HCT116 (cell line): Measurements from ENCODE around the gene IFNL1. TPM values are rescaled to one million over a fixed set of nuclear protein-coding genes. Genes with fewer than 3 reads are reported as not detected.

Source experiments
- ATAC-seq: fragments of 200-7000 bp; cut with Tn5 transposase; 2 replicates; pipeline ENCODE4 v1.9.1; 2020; ENCODE audit warnings: mild to moderate bottlenecking, moderate library complexity
- BruUV-seq: library from RNA; stranded (reverse); fragments of 400-500 nt; replicated peaks from 2 replicates; lab custom pipeline; 2021; lab: Mats Ljungman, UMichigan
- CTCF ChIA-PET: fragments of 300-600 bp; sonication (Branson Sonifier 250); formaldehyde crosslinking; loops from one replicate; lab custom pipeline; 2021; ENCODE audit warnings: antibody characterized with exemption; lab: Charles Lee
- POLR2A ChIA-PET: fragments of 300-600, 350-600 bp; sonication (Branson Sonifier 250); formaldehyde crosslinking; loops from one replicate; lab custom pipeline; 2021; ENCODE audit warnings: antibody characterized with exemption; lab: Charles Lee
- RAD21 ChIA-PET, 2 experiments: fragments of 300-600 bp; sonication (Branson Sonifier 250); formaldehyde crosslinking; loops; one replicate each; lab custom pipeline; 2023; ENCODE audit warnings: low total read pairs in 2 of 2; ENCODE audit not compliant: uncharacterized antibody in 2 of 2, unreplicated experiment in 2 of 2, low non-redundant PET in 1 of 2; lab: Charles Lee
- DNase-seq: peaks from one replicate; pipeline ENCODE4 v3.0.0-alpha.2; 2010; ENCODE audit warnings: low read depth, low spot score
- H2AFZ ChIP-seq: fragments of 200-600 bp; shearing (Covaris generic), sonication (generic); 2 replicates; pipeline ENCODE4 v1.6.1; 2017; ENCODE audit warnings: low read depth, mixed run types, mixed read lengths, antibody characterized with exemption, low read length; ENCODE audit not compliant: poor library complexity, severe bottlenecking
- H3K27ac ChIP-seq: 2 replicates; pipeline ENCODE4 v1.5.1; 2012; ENCODE audit warnings: low read depth, low read length
- H3K27me3 ChIP-seq: fragments of 200-600 bp; sonication (generic); 2 replicates; pipeline ENCODE4 v1.6.1; 2016; ENCODE audit warnings: mixed run types, low read length, mixed read lengths; ENCODE audit not compliant: insufficient read depth
- H3K36me3 ChIP-seq, 2 experiments: fragments of 200-500 bp in 1 of 2; fragments of 200-600 bp in 1 of 2; sonication (Bioruptor generic) in 1 of 2; sonication (generic) in 1 of 2; 2 replicates each; pipeline versions ENCODE4 v1.5.1 to v1.6.1; 2014 to 2016; ENCODE audit warnings: low read length in 2 of 2, inconsistent platforms in 1 of 2, mixed read lengths in 1 of 2, mixed run types in 1 of 2; ENCODE audit not compliant: insufficient read depth in 2 of 2, control insufficient read depth in 1 of 2
- H3K4me1 ChIP-seq, 2 experiments: fragments of 200-600 bp in 1 of 2; sonication (generic) in 1 of 2; 2 replicates each; pipeline versions ENCODE4 v1.5.1 to v1.6.1; 2012 to 2017; ENCODE audit warnings: low read length in 2 of 2, inconsistent platforms in 1 of 2, mild to moderate bottlenecking in 1 of 2, mixed read lengths in 1 of 2, mixed run types in 1 of 2, moderate library complexity in 1 of 2; ENCODE audit not compliant: insufficient read depth in 2 of 2, control insufficient read depth in 1 of 2
- H3K4me2 ChIP-seq: fragments of 200-600 bp; sonication (generic); 2 replicates; pipeline ENCODE4 v1.6.1; 2017; ENCODE audit warnings: mixed run types, low read length, mixed read lengths
- H3K4me3 ChIP-seq, 2 experiments: fragments of 200-600 bp in 1 of 2; sonication (generic) in 1 of 2; replicated peaks in 1 of 2; 2 replicates each; pipeline ENCODE4 v1.5.1; 2011 to 2016; ENCODE audit warnings: low read length in 2 of 2, control low read depth in 1 of 2, low read depth in 1 of 2, mild to moderate bottlenecking in 1 of 2, mixed read lengths in 1 of 2, mixed run types in 1 of 2
- H3K79me2 ChIP-seq: fragments of 200-600 bp; sonication (generic); 2 replicates; pipeline ENCODE4 v1.6.1; 2017; ENCODE audit warnings: mild to moderate bottlenecking, mixed run types, low read length, moderate library complexity, mixed read lengths; ENCODE audit not compliant: insufficient read depth
- H3K9ac ChIP-seq: fragments of 200-600 bp; sonication (generic); 2 replicates; pipeline ENCODE4 v1.6.1; 2016; ENCODE audit warnings: low read length, mixed read lengths
- H3K9me2 ChIP-seq: fragments of 200-600 bp; sonication (generic), shearing (Covaris generic); 2 replicates; pipeline ENCODE4 v1.6.1; 2017; ENCODE audit warnings: mixed run types, mild to moderate bottlenecking, moderate library complexity; ENCODE audit not compliant: insufficient read depth
- H3K9me3 ChIP-seq, 2 experiments: fragments of 200-500 bp in 1 of 2; fragments of 200-600 bp in 1 of 2; sonication (Bioruptor generic) in 1 of 2; sonication (generic) in 1 of 2; 2 replicates each; pipeline ENCODE4 v1.6.1; 2014 to 2017; ENCODE audit warnings: low read length in 2 of 2, mixed read lengths in 2 of 2, inconsistent platforms in 1 of 2, low read depth in 1 of 2, mild to moderate bottlenecking in 1 of 2, mixed run types in 1 of 2, moderate library complexity in 1 of 2; ENCODE audit not compliant: control insufficient read depth in 1 of 2, insufficient read depth in 1 of 2
- H4K20me1 ChIP-seq: fragments of 200-600 bp; sonication (generic), shearing (Covaris generic); 2 replicates; pipeline ENCODE4 v1.6.1; 2017; ENCODE audit warnings: mixed run types, mild to moderate bottlenecking, moderate library complexity; ENCODE audit not compliant: insufficient read depth
- CEBPB ChIP-seq: IDR thresholded peaks from 2 replicates; pipeline ENCODE4 v1.6.1; 2012; ENCODE audit warnings: low read depth
- EGR1 ChIP-seq: IDR thresholded peaks from 2 replicates; pipeline ENCODE4 v1.6.1; 2012; ENCODE audit warnings: low read depth
- ELF1 ChIP-seq: IDR thresholded peaks from 2 replicates; pipeline ENCODE4 v1.6.1; 2012; ENCODE audit warnings: low read depth, borderline replicate concordance
- RAD21 ChIP-seq: IDR thresholded peaks from 2 replicates; pipeline ENCODE4 v1.6.1; 2012; ENCODE audit warnings: low read depth, mild to moderate bottlenecking
- TCF7L2 ChIP-seq: IDR thresholded peaks from 2 replicates; pipeline ENCODE4 v1.7.0; 2011; ENCODE audit warnings: borderline replicate concordance, inconsistent platforms; ENCODE audit not compliant: insufficient read depth, insufficient read length; ENCODE audit errors: extremely low read depth
- YY1 ChIP-seq: IDR thresholded peaks from 2 replicates; pipeline ENCODE4 v1.6.1; 2011; ENCODE audit warnings: low read length, low read depth, moderate library complexity, mild to moderate bottlenecking; ENCODE audit not compliant: insufficient replicate concordance; ENCODE audit errors: extremely low read depth
- ZFX ChIP-seq: fragments of 450-650 bp; IDR thresholded peaks from 2 replicates; pipeline ENCODE4 v1.6.1; 2017
- ZNF274 ChIP-seq: fragments of 200-500 bp; sonication (Bioruptor generic); IDR thresholded peaks from 2 replicates; pipeline ENCODE4 v1.6.1; 2014; ENCODE audit warnings: mild to moderate bottlenecking, low read depth, low read length, inconsistent platforms
- intact Hi-C: fragments of 100-400 bp; cut with micrococcal nuclease; formaldehyde crosslinking; loops from 2 replicates; pipeline ENCODE4 v1.10.0; 2022
- total RNA-seq: library from RNA; stranded (reverse); gene quantifications from one replicate; pipeline ENCODE4 v1.2.1, GENCODE V29; 2021; ENCODE audit not compliant: unreplicated experiment
- TF ChIP-seq, protein P1 (sequence below): IDR thresholded peaks from 2 replicates; pipeline ENCODE4 v1.6.1; 2012

IFNL1 gene
- total RNA-seq, 1 experiment from 2014 or later = not detected

DNA sequence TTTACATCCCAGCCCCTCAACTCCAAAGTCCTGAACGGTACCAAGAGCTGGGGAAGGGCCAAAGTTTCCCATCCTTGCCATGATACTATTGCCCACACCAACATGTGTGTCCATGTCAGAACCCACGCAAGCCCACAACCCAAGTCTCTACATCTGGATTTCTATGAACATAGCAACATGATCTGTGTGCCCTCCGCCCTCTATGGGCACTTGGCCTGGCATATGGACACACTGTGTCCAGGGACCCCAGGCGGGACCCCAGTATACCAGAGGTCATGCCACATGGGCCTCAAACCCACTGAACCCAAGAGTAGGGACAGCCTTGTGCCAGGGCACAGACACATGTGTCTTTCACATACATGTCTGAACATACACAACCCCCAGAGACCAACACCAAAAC, 22.5 kb downstream of the IFNL1 start:
- H3K36me3 ChIP-seq = peaks cover 1 to 7% of the 10 kb centered on the region in 2 experiments; a peak in 3 of 4 replicates
- H3K27me3 ChIP-seq = no peaks in the 10 kb centered on the region
- no peaks in the 10 kb centered on the region for H4K20me1 ChIP-seq
- H3K4me3 ChIP-seq = no peak overlapping the region
- POLR2A ChIA-PET = no interaction called here
- no TSS peak for BruUV-seq
- no peak overlapping the region for H3K4me2 ChIP-seq
- CTCF ChIA-PET = no interaction called here
- no peak for DNase-seq
- peaks cover 22% of the 10 kb centered on the region for H3K79me2 ChIP-seq
- RAD21 ChIA-PET = no interaction called here
- no peaks in the 10 kb centered on the region for H3K9me2 ChIP-seq
- H3K9me3 ChIP-seq = no peaks in the 10 kb centered on the region
- H3K27ac ChIP-seq = no peak overlapping the region
- no peak overlapping the region for H3K9ac ChIP-seq
- intact Hi-C loops = no loop called here
- no peak for TF ChIP-seq ELF1
- TF ChIP-seq, protein P1, sequence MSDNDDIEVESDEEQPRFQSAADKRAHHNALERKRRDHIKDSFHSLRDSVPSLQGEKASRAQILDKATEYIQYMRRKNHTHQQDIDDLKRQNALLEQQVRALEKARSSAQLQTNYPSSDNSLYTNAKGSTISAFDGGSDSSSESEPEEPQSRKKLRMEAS = no peak
- TF ChIP-seq ZFX = no peak
- no peak for TF ChIP-seq ZNF274
- TF ChIP-seq TCF7L2 = no peak
- TF ChIP-seq EGR1 = no peak
- no peak for TF ChIP-seq CEBPB
- TF ChIP-seq, all 23 proteins: peak for 0
- ATAC-seq = no peak
- Histone ChIP-seq H3K4me1 (peaks cover 3 to 18% of the 10 kb centered on the region in 2 experiments; a peak in 3 of 4 replicates), H2AFZ (no peak overlapping the region)

DNA sequence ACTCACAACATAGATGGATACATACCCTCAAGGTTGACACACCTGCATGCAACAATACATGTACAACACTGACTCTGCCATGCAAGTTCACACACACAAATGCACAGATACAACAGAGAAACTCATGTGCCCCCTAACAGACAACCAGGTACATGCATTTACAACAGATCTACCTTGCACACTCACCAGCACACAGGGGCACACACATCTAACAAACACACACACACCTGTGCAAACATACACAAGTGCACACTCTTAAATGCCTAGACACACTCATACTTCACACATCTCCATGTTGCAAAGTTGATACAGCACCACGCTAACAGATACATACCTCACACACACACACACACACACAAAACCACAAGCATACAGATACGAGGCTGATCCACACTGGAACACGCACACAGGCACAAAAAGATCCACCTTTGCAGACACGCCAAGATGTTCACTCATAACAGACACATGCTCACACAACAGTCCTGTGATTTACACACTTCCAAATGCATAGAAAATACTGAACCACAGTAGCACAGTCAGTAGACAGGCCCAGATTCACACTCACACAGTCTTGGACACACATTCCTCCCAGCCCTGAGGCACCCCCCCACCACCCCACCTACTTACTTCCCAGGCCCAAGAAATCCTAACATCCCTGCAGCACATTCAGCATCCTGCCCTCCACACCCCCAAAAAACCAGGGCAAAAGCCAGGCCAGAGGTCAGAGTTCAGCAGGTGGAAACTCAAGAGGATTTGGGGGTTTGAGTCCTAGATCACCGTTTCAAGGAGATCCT, 23.1 kb downstream of the IFNL1 start:
- Histone ChIP-seq H3K4me3 (peak overlapping the region; percentile 82 to 93), H3K9me2 (no peaks in the 10 kb centered on the region), H2AFZ (no peak overlapping the region), H4K20me1 (no peaks in the 10 kb centered on the region), H3K4me2 (peak overlapping the region; percentile 93), H3K9me3 (no peaks in the 10 kb centered on the region), H3K27ac (no peak overlapping the region; the same call in 1 of the 2 replicates), H3K79me2 (peaks cover 22% of the 10 kb centered on the region), H3K4me1 (peaks cover 3 to 18% of the 10 kb centered on the region in 2 experiments; a peak in 3 of 4 replicates)
- RAD21 ChIA-PET = no interaction called here
- no peak for DNase-seq
- ATAC-seq = no peak
- BruUV-seq = TSS peak; percentile 55
- TF ChIP-seq RAD21 = no peak
- TF ChIP-seq YY1 = no peak
- TF ChIP-seq, all 23 proteins: peak for 0
- ChIA-PET POLR2A (no interaction called here), CTCF (no interaction called here)
- H3K27me3 ChIP-seq = no peaks in the 10 kb centered on the region
- intact Hi-C loops = no loop called here
- H3K36me3 ChIP-seq = peaks cover 0 to 7% of the 10 kb centered on the region in 2 experiments; a peak in 2 of 4 replicates
- H3K9ac ChIP-seq = peak overlapping the region; percentile 87
